SK-N-SH treated with all-trans-retinoic acid at 6 μM for 48 hours (cell line): ENCODE results near the gene SLC22A12.

Experiments
- ZC3H10 ChIP-seq: fragments of 250-450 bp; sonication (Bioruptor Pico); IDR thresholded peaks from 2 replicates; pipeline ENCODE4 v1.5.1; 2021; ENCODE audit warnings: mild to moderate bottlenecking, moderate library complexity
- ZFP30 ChIP-seq: fragments of 450-650 bp; formaldehyde crosslinking; IDR thresholded peaks from 2 replicates; pipeline ENCODE4 v1.5.0; 2022; ENCODE audit warnings: mild to moderate bottlenecking, moderate library complexity
- ZNF70 ChIP-seq: fragments of 450-650 bp; formaldehyde crosslinking; IDR thresholded peaks from 2 replicates; pipeline ENCODE4 v1.5.0; 2020; ENCODE audit warnings: mild to moderate bottlenecking, moderate library complexity
- TF ChIP-seq, protein P1 (sequence below): fragments of 250-450 bp; sonication (Bioruptor Pico); IDR thresholded peaks from 2 replicates; pipeline ENCODE4 v1.8.0; 2020; ENCODE audit warnings: mild to moderate bottlenecking, moderate library complexity, borderline replicate concordance

DNA sequence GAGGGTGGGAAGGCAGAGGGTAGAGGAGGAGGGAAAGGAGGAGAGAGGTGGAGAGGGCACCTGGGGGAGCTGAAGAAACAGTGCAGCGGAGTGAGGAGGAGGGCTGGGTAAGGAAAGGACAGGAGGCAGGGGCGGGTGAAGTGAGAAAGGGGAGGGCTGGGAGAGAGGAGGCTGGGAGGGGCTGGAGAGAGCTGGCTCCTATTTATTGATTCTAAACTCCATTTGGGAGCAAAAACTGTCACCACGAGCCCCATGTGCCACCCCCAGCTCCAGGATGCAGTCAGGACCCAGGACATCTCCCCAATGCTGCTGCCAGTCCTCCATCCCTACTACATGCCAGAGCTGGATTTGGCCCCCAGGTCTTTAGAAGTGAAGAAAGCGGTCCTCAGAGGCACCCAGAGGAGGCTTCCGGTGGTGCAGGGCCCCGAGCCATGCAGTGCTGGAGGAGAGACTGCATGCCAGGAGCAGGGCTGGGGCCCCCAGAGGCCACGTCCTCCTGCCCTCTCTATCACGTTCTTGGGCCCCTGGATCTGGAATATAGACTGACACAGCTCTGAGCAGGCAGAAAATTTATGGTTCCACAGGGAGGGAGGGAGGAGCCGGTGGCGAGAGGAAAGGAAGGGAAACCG is 53.7 kb downstream of the SLC22A12 start:
- no peak for TF ChIP-seq ZFP30 (CRISPR knock-in tag)
- TF ChIP-seq, protein P1, sequence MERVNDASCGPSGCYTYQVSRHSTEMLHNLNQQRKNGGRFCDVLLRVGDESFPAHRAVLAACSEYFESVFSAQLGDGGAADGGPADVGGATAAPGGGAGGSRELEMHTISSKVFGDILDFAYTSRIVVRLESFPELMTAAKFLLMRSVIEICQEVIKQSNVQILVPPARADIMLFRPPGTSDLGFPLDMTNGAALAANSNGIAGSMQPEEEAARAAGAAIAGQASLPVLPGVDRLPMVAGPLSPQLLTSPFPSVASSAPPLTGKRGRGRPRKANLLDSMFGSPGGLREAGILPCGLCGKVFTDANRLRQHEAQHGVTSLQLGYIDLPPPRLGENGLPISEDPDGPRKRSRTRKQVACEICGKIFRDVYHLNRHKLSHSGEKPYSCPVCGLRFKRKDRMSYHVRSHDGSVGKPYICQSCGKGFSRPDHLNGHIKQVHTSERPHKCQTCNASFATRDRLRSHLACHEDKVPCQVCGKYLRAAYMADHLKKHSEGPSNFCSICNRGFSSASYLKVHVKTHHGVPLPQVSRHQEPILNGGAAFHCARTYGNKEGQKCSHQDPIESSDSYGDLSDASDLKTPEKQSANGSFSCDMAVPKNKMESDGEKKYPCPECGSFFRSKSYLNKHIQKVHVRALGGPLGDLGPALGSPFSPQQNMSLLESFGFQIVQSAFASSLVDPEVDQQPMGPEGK (CRISPR knock-in tag): no peak
- TF ChIP-seq ZNF70 (CRISPR knock-in tag): no peak
- TF ChIP-seq ZC3H10 (CRISPR knock-in tag): no peak
